BLaER1 (cell line): Measurements from ENCODE around the gene GNAL.

Source experiments
- H3K27ac ChIP-seq: shearing (Covaris generic); formaldehyde crosslinking; 2 replicates; pipeline ENCODE4 v1.8.1; 2022
- H3K27me3 ChIP-seq: shearing (Covaris generic); formaldehyde crosslinking; 2 replicates; pipeline ENCODE4 v1.8.1; 2022
- H3K36me3 ChIP-seq: shearing (Covaris generic); formaldehyde crosslinking; 2 replicates; pipeline ENCODE4 v1.8.1; 2022
- H3K4me1 ChIP-seq: shearing (Covaris generic); formaldehyde crosslinking; 2 replicates; pipeline ENCODE4 v1.8.1; 2022
- H3K4me2 ChIP-seq: shearing (Covaris generic); formaldehyde crosslinking; 2 replicates; pipeline ENCODE4 v1.8.1; 2022
- H3K4me3 ChIP-seq: shearing (Covaris generic); formaldehyde crosslinking; 2 replicates; pipeline ENCODE4 v1.8.1; 2022
- H3K9ac ChIP-seq: shearing (Covaris generic); formaldehyde crosslinking; 2 replicates; pipeline ENCODE4 v1.8.1; 2022
- H3K9me3 ChIP-seq: shearing (Covaris generic); formaldehyde crosslinking; 2 replicates; pipeline ENCODE4 v1.8.1; 2022
- H4K20me1 ChIP-seq: shearing (Covaris generic); formaldehyde crosslinking; 2 replicates; pipeline ENCODE4 v1.8.1; 2022
- Cebpa-rat ChIP-seq: shearing (Covaris generic); IDR thresholded peaks from 2 replicates; pipeline ENCODE4 v1.8.1; 2022

GNAL gene

DNA sequence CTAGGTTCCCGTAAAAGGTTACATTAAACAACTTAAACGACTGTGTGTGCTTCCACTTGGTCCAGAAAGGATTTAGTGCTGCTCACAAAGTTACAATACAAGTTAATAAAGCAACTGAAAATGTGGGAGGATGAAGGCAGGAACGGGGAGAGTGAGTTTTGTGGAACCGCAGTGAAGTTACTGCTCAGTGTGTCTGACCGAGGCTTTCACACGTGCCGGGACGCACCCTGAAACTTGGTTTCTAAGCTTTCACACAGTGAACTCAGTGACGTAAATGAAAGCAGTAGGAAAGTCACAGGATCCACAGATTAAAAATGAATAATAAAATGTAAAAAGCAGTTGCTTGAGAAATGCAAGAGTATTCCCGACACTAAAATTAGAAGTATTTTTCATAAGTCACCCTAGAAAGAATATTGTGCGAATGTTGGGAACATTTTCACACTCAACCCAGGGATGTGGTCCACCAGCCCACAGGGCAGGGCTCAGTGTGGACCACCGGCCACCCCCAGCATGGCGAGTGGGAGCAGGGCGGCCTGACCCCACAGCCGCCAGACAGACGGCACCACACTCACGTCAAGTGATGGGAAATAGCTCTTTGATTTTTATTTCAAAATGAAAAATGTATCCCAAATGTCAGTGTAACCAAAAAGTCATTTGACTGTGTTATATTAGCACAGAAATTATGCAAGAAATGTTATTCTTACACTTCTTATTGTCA lies 129.6 kb downstream of the GNAL start:
- Histone ChIP-seq H3K4me3 (no peak overlapping the region), H4K20me1 (no peaks in the 10 kb centered on the region), H3K9me3 (no peaks in the 10 kb centered on the region), H3K4me1 (no peaks in the 10 kb centered on the region), H3K36me3 (no peaks in the 10 kb centered on the region), H3K27ac (no peak overlapping the region), H3K27me3 (no peaks in the 10 kb centered on the region), H3K9ac (no peak overlapping the region), H3K4me2 (no peak overlapping the region)
- TF ChIP-seq Cebpa-rat, result no peak

DNA sequence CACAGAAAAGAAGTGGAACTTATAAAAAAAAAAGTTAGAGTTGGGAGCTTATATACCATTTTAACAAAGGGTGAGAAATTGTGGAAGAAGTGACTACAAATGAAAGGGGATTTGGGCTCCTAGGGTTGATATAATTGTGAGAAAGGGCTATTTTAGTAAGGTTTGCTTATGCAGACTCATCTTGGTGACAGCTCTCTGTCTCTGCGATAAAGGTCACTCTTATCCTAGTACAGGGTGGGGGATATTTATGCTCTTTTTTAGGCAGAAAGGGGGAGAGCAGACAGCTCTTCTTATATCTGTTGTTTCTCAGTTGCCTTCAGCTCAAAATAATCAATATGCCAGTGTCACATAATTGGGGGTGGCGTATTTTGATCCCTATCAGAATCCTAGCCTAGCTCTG lies 130.9 kb downstream of the GNAL start:
- Histone ChIP-seq H3K27me3 (no peaks in the 10 kb centered on the region), H4K20me1 (no peaks in the 10 kb centered on the region), H3K4me1 (no peaks in the 10 kb centered on the region), H3K9me3 (no peaks in the 10 kb centered on the region), H3K27ac (no peak overlapping the region), H3K9ac (no peak overlapping the region), H3K4me2 (no peak overlapping the region), H3K4me3 (no peak overlapping the region), H3K36me3 (no peaks in the 10 kb centered on the region)
- TF ChIP-seq Cebpa-rat, result no peak

DNA sequence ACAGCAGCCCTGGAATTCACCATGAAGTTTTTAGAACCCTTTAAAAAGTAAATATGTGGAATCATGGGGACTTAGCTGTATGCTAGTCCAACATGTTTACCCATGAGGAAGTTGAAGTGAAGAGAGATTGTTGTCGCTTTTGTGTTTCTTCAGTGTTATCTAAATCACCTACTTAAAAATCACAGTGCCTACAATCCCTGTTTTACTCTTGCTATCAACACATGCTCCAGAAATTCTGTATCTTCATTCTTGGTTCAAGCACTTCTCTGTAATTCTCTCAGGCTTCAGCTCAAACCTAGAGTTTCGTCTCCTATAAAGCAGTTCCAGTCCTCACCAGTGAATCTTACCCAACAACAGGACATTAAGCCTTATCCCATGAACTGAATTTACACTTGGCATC lies 131.6 kb downstream of the GNAL start:
- Histone ChIP-seq H3K4me3 (no peak overlapping the region), H3K9ac (no peak overlapping the region), H3K36me3 (no peaks in the 10 kb centered on the region), H4K20me1 (no peaks in the 10 kb centered on the region), H3K4me1 (no peaks in the 10 kb centered on the region), H3K9me3 (no peaks in the 10 kb centered on the region), H3K4me2 (no peak overlapping the region), H3K27me3 (no peaks in the 10 kb centered on the region), H3K27ac (no peak overlapping the region)
- no peak for TF ChIP-seq Cebpa-rat

DNA sequence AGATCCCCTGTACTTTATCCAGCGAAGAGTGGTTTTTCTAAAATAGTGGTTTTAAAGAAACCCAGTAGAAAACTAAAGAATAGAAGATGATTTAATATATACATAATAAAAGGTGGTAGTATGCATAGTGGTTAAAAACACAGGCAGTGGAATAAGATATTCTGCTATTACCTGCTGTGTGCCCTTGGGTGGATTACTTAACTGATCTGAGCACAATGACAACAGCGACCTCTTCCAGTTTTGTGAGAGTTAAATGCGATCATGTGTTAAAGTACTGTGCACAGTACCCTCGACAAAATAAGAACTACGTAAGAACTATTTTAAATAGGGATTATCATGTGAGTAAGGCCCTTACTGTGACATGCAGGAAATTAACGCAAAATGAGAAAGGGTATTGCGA lies 132.1 kb downstream of the GNAL start:
- Histone ChIP-seq H3K27me3 (no peaks in the 10 kb centered on the region), H3K27ac (no peak overlapping the region), H3K4me1 (no peaks in the 10 kb centered on the region), H4K20me1 (no peaks in the 10 kb centered on the region), H3K9me3 (no peaks in the 10 kb centered on the region), H3K4me3 (no peak overlapping the region), H3K36me3 (no peaks in the 10 kb centered on the region), H3K4me2 (no peak overlapping the region), H3K9ac (no peak overlapping the region)
- TF ChIP-seq Cebpa-rat, result no peak

DNA sequence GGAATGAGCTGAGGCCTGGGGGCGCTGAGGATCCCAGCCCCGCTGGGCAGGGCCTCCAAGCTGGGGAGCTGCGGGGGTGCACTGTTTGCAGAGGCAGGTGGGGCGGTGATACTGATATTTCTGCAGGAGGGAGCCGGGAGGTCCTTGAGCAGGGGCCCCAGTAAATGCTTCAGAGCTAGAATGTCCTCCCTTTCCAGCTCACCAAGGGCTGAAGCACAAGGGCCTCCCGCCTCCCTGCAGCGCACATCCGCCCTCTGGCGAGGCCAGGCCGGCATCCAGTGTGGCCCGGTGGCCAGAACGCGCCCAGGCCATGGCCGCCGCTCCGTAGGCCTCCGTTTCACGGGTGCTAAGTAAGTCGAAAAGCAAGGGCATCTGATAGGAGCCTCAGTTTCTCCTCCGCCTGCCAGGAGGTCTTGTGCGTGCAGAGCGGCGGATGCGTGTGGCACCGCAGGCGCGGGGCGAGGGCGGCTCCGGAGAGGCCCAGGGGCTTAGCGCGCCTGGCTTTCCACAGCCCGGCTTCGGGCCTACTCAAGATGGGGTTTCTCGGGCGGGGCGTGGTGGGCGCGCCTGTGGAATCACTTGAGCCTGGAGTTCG lies 132.7 kb downstream of the GNAL start:
- Histone ChIP-seq H3K36me3 (no peaks in the 10 kb centered on the region), H3K27ac (no peak overlapping the region), H3K4me1 (no peaks in the 10 kb centered on the region), H3K4me3 (no peak overlapping the region), H3K9me3 (no peaks in the 10 kb centered on the region), H3K27me3 (no peaks in the 10 kb centered on the region), H3K4me2 (no peak overlapping the region), H4K20me1 (no peaks in the 10 kb centered on the region), H3K9ac (no peak overlapping the region)
- no peak for TF ChIP-seq Cebpa-rat

DNA sequence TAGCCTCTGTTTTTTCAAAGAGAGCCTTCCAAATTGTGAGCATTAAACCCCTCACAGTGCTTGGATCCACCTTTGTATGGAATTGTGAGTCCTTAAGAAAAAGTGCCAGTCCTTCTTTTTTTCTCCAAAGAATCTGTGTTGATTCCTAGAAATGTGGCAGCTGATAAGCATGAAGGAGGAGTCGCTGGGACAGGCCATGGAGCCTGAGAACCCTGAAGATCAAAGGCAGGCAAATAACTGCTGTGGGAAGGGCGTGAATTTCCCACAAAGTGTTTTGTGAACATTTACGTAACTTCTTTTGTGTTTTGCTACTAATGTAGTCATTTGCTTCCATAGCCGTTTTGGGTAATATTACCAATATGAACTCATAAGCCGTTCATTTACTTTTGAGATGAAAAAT lies 134.5 kb downstream of the GNAL start:
- no peak overlapping the region for H3K4me3 ChIP-seq
- H3K9ac ChIP-seq, result no peak overlapping the region
- H3K4me2 ChIP-seq, result no peak overlapping the region
- no peaks in the 10 kb centered on the region for H3K9me3 ChIP-seq
- no peaks in the 10 kb centered on the region for H4K20me1 ChIP-seq
- no peak for TF ChIP-seq Cebpa-rat
- peaks cover 13% of the 10 kb centered on the region for H3K4me1 ChIP-seq
- H3K36me3 ChIP-seq, result no peaks in the 10 kb centered on the region
- H3K27ac ChIP-seq, result no peak overlapping the region
- no peaks in the 10 kb centered on the region for H3K27me3 ChIP-seq

DNA sequence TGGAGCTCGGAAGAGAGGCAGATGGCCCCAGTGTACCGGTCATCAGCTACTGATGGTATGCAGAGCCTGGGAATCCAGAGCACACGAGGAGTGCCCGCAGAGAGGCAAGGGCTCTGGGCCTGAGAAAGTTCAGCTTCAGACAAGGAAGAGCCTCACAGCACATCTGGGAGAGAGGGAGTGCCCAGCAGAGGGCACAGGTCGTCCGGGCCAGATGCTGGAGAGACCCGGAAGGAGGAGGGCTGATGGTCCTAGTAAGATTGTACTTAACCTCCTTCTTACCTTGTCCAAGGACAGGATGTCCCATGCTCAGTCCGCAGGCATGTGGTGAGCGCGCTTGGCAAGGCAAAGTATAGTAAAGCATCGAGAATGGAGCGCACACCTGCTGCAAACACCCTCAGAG lies 137.8 kb downstream of the GNAL start:
- no peak overlapping the region for H3K27ac ChIP-seq
- H3K4me2 ChIP-seq, result no peak overlapping the region
- no peaks in the 10 kb centered on the region for H3K9me3 ChIP-seq
- no peaks in the 10 kb centered on the region for H4K20me1 ChIP-seq
- no peak overlapping the region for H3K4me3 ChIP-seq
- no peaks in the 10 kb centered on the region for H3K36me3 ChIP-seq
- H3K9ac ChIP-seq, result no peak overlapping the region
- H3K27me3 ChIP-seq, result no peaks in the 10 kb centered on the region
- H3K4me1 ChIP-seq, result peaks cover 23% of the 10 kb centered on the region
- TF ChIP-seq Cebpa-rat, result no peak

DNA sequence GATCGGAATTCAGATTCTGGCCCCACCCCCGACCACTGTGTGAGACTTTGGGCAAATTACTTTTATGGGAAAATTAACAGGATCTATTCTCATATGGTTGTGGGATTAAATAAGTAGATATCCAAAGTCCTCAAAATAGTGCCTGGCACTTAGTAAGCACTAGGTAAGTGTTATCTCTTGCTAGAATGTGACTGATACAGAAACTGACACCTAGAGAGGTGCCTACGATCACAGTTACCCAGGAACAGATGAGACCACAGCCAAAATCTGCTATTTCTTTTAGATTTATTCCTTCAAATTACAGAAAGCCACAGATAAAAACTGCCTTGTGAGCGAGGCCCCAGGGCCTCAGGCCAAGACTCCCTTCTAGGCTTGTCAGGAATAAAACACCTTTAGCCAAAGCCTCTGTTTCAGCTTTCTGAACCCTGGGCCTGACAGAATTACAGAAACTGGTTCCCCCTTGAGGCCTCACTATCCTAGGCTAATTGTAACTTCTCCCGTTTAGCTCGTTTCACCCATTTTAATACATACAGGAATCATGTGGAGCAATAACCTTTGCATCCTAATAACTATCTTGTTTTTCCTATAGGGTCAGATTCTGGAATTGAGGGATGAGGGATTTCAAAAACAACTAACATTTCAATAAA lies 139.8 kb downstream of the GNAL start:
- Histone ChIP-seq H3K9ac (no peak overlapping the region), H3K27ac (no peak overlapping the region), H3K4me3 (no peak overlapping the region)

DNA sequence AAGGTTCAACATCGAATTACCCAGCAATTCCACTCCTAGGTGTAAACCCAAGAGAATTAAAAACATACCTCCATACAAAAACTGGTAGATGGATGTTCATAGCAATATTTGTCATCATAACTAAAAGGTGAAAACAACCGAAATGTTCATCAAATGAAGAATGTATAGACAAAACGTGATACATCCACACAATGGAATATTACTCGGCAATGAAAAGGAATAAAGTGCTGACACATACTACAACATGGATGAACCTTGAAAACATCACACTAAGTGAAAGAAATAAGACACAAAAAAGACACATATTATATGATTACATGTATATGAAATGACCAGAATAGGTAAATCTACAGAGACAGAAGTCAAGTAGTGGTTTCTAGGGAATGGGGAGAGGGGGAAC lies 141.5 kb downstream of the GNAL start:
- Histone ChIP-seq H3K9ac (no peak overlapping the region), H3K36me3 (no peaks in the 10 kb centered on the region), H3K27me3 (no peaks in the 10 kb centered on the region), H3K4me3 (no peak overlapping the region), H4K20me1 (no peaks in the 10 kb centered on the region), H3K4me1 (peaks cover 23% of the 10 kb centered on the region), H3K27ac (no peak overlapping the region), H3K9me3 (no peaks in the 10 kb centered on the region), H3K4me2 (no peak overlapping the region)
- TF ChIP-seq Cebpa-rat, result no peak

More for the DNA sequence above, 139.8 kb downstream of the GNAL start:
- Histone ChIP-seq H3K36me3 (no peaks in the 10 kb centered on the region), H3K9me3 (no peaks in the 10 kb centered on the region), H3K27me3 (no peaks in the 10 kb centered on the region), H4K20me1 (no peaks in the 10 kb centered on the region), H3K4me1 (peaks cover 23% of the 10 kb centered on the region), H3K4me2 (no peak overlapping the region)
- no peak for TF ChIP-seq Cebpa-rat

DNA sequence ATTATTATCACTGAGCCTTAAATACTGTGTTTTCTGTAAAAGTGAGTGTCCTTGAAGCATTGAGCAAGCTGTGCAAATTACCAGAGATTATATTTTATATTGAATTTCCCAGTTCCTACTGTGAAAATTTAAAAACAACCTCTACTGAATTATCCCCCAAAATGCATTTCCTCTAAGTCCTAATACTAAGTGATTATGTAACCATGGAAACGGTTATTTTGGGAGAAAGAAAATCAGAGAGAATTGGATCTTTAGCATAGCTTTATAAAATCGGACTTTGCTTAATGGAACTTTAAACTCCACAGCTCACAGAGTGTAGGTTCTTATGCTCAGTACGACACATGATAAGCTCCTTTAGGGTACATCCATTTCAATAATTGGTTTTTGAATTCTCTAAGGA lies 142.9 kb downstream of the GNAL start:
- no peak overlapping the region for H3K4me2 ChIP-seq
- no peak overlapping the region for H3K9ac ChIP-seq
- no peaks in the 10 kb centered on the region for H3K9me3 ChIP-seq
- no peaks in the 10 kb centered on the region for H3K36me3 ChIP-seq
- no peak overlapping the region for H3K27ac ChIP-seq
- H4K20me1 ChIP-seq, result no peaks in the 10 kb centered on the region
- H3K4me3 ChIP-seq, result no peak overlapping the region
- no peaks in the 10 kb centered on the region for H3K27me3 ChIP-seq
- peaks cover 23% of the 10 kb centered on the region for H3K4me1 ChIP-seq
- no peak for TF ChIP-seq Cebpa-rat
